GM23338 (cell line): ENCODE measurements around the gene ADGRD1. TPM values are rescaled to one million over a fixed set of nuclear protein-coding genes. Genes with fewer than 3 reads are reported as not detected.

Experiments
- ATAC-seq: fragments of 200-7000 bp; cut with Tn5 transposase; 3 replicates; pipeline ENCODE4 v1.9.1; 2020
- DNase-seq: peaks from one replicate; pipeline ENCODE4 v3.0.0-alpha.2; 2015; ENCODE audit warnings: low spot score
- H2AFZ ChIP-seq: fragments of 200-600 bp; sonication (generic); 2 replicates; pipeline ENCODE4 v1.8.0; 2016; ENCODE audit warnings: antibody characterized with exemption, mild to moderate bottlenecking, moderate library complexity
- H3F3A ChIP-seq: fragments of 200-600 bp; sonication (generic); replicated peaks from 2 replicates; pipeline ENCODE4 v1.8.0; 2017; ENCODE audit warnings: antibody characterized with exemption, mixed run types, low read depth
- H3K27ac ChIP-seq: fragments of 200-600 bp; sonication (generic); 2 replicates; pipeline ENCODE4 v1.6.1; 2016; ENCODE audit warnings: low read depth
- H3K27me3 ChIP-seq: fragments of 200-600 bp; sonication (generic); 2 replicates; pipeline ENCODE4 v1.8.0; 2016; ENCODE audit warnings: mild to moderate bottlenecking, mixed run types, moderate library complexity; ENCODE audit not compliant: insufficient read depth
- H3K36me3 ChIP-seq: fragments of 200-600 bp; sonication (generic); 2 replicates; pipeline ENCODE4 v1.8.0; 2016; ENCODE audit warnings: mild to moderate bottlenecking; ENCODE audit not compliant: insufficient read depth
- H3K4me1 ChIP-seq: fragments of 200-600 bp; sonication (generic); 2 replicates; pipeline ENCODE4 v1.8.0; 2016; ENCODE audit warnings: mild to moderate bottlenecking, moderate library complexity; ENCODE audit not compliant: insufficient read depth
- H3K4me2 ChIP-seq: fragments of 200-600 bp; sonication (generic); 2 replicates; pipeline ENCODE4 v1.7.1; 2017; ENCODE audit warnings: mixed run types
- H3K4me3 ChIP-seq: fragments of 200-600 bp; sonication (generic); 2 replicates; pipeline ENCODE4 v1.6.1; 2016; ENCODE audit warnings: mixed run types
- H3K79me2 ChIP-seq: fragments of 200-600 bp; sonication (generic); replicated peaks from 2 replicates; pipeline ENCODE4 v1.8.0; 2017; ENCODE audit warnings: mild to moderate bottlenecking; ENCODE audit not compliant: insufficient read depth
- H3K9me2 ChIP-seq: fragments of 200-600 bp; sonication (generic); 2 replicates; pipeline ENCODE4 v1.8.0; 2017; ENCODE audit not compliant: insufficient read depth
- H4K20me1 ChIP-seq: fragments of 200-600 bp; sonication (generic); replicated peaks from 2 replicates; pipeline ENCODE4 v1.8.0; 2017; ENCODE audit warnings: mild to moderate bottlenecking; ENCODE audit not compliant: insufficient read depth
- H3K27ac Mint-ChIP-seq: 2 replicates; pipeline ENCODE4 v1.8.0; 2020; ENCODE audit warnings: inconsistent platforms, mild to moderate bottlenecking, moderate library complexity, mixed read lengths
- H3K27me3 Mint-ChIP-seq: 3 replicates; pipeline ENCODE4 v1.8.0; 2022; ENCODE audit warnings: low read depth, mild to moderate bottlenecking, moderate library complexity, mixed read lengths, inconsistent platforms; ENCODE audit not compliant: insufficient read depth, poor library complexity
- H3K36me3 Mint-ChIP-seq: 3 replicates; pipeline ENCODE4 v1.8.0; 2021; ENCODE audit warnings: low read depth, mild to moderate bottlenecking, inconsistent platforms, moderate library complexity, mixed read lengths
- H3K4me1 Mint-ChIP-seq: 3 replicates; pipeline ENCODE4 v1.8.0; 2020; ENCODE audit warnings: mild to moderate bottlenecking, inconsistent platforms, mixed read lengths
- H3K4me3 Mint-ChIP-seq: 3 replicates; pipeline ENCODE4 v1.8.0; 2021; ENCODE audit warnings: moderate library complexity, mild to moderate bottlenecking, inconsistent platforms, mixed read lengths
- H3K9me3 Mint-ChIP-seq: 3 replicates; pipeline ENCODE4 v1.8.0; 2020; ENCODE audit warnings: moderate library complexity, mild to moderate bottlenecking, inconsistent platforms, mixed read lengths
- CREB1 ChIP-seq: fragments of 250-450 bp; sonication (Bioruptor Pico); IDR thresholded peaks from 2 replicates; pipeline ENCODE4 v1.5.0; 2020; ENCODE audit warnings: low read depth, mild to moderate bottlenecking, moderate library complexity
- EZH2phosphoT487 ChIP-seq: fragments of 200-600 bp; sonication (generic); IDR thresholded peaks from one replicate; pipeline ENCODE4 v1.8.1; 2018; ENCODE audit warnings: antibody characterized with exemption; ENCODE audit not compliant: unreplicated experiment
- polyA plus RNA-seq: library from polyadenylated mRNA; unstranded; fragments of >200 nt; fragmentation: Nextera tagmentation; extraction: Ambion mirVana; gene quantifications from 2 replicates; pipeline ENCODE4 v1.2.1, GENCODE V29; 2016
- total RNA-seq: library from RNA; depleted of rRNA; stranded (reverse); fragments of >200 nt; shearing (Covaris generic); gene quantifications from 2 replicates; pipeline ENCODE4 v1.2.3, GENCODE V29; 2014
- TF ChIP-seq, protein P1 (sequence below): IDR thresholded peaks from 2 replicates; pipeline ENCODE4 v1.6.1; 2016; ENCODE audit warnings: antibody characterized with exemption
- TF ChIP-seq, protein P2 (sequence below): fragments of 250-450 bp; sonication (Bioruptor Pico); IDR thresholded peaks from 2 replicates; pipeline ENCODE4 v1.5.0; 2020; ENCODE audit warnings: mild to moderate bottlenecking, moderate library complexity
- TF ChIP-seq, protein P3 (sequence below), 2 experiments: fragments of 200-600 bp in 1 of 2; sonication (generic) in 1 of 2; conservative IDR thresholded peaks; 2 replicates each; pipeline versions ENCODE4 v1.5.1 to v1.6.1; 2016 to 2017; ENCODE audit warnings: antibody characterized with exemption in 2 of 2, low read depth in 2 of 2, mild to moderate bottlenecking in 2 of 2, moderate library complexity in 1 of 2

The ADGRD1 gene
- total and polyA plus RNA-seq, 2 experiments from 2014 or later: 1.4 TPM; not detected in 1

DNA sequence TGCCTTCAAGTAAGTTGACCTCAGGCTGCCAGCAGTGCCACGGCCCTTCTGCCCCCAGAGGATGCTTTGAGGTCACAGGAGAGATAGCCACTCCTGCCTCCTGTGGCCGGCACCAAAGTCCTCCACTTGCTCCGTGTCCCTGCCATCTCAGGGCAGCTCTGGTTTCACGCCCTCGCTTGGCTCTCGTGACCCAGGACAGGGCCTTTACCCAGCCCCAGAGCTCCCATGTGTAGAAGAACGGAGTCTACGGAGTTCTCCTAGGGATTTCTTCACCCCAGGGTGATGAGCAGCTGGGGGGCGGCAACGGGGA is 178.1 kb downstream of the ADGRD1 start (continued):
- TF ChIP-seq, protein P1, sequence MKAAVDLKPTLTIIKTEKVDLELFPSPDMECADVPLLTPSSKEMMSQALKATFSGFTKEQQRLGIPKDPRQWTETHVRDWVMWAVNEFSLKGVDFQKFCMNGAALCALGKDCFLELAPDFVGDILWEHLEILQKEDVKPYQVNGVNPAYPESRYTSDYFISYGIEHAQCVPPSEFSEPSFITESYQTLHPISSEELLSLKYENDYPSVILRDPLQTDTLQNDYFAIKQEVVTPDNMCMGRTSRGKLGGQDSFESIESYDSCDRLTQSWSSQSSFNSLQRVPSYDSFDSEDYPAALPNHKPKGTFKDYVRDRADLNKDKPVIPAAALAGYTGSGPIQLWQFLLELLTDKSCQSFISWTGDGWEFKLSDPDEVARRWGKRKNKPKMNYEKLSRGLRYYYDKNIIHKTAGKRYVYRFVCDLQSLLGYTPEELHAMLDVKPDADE: no peak
- TF ChIP-seq EZH2phosphoT487: no peak
- TF ChIP-seq CREB1 (CRISPR knock-in tag): no peak
- TF ChIP-seq, protein P2, sequence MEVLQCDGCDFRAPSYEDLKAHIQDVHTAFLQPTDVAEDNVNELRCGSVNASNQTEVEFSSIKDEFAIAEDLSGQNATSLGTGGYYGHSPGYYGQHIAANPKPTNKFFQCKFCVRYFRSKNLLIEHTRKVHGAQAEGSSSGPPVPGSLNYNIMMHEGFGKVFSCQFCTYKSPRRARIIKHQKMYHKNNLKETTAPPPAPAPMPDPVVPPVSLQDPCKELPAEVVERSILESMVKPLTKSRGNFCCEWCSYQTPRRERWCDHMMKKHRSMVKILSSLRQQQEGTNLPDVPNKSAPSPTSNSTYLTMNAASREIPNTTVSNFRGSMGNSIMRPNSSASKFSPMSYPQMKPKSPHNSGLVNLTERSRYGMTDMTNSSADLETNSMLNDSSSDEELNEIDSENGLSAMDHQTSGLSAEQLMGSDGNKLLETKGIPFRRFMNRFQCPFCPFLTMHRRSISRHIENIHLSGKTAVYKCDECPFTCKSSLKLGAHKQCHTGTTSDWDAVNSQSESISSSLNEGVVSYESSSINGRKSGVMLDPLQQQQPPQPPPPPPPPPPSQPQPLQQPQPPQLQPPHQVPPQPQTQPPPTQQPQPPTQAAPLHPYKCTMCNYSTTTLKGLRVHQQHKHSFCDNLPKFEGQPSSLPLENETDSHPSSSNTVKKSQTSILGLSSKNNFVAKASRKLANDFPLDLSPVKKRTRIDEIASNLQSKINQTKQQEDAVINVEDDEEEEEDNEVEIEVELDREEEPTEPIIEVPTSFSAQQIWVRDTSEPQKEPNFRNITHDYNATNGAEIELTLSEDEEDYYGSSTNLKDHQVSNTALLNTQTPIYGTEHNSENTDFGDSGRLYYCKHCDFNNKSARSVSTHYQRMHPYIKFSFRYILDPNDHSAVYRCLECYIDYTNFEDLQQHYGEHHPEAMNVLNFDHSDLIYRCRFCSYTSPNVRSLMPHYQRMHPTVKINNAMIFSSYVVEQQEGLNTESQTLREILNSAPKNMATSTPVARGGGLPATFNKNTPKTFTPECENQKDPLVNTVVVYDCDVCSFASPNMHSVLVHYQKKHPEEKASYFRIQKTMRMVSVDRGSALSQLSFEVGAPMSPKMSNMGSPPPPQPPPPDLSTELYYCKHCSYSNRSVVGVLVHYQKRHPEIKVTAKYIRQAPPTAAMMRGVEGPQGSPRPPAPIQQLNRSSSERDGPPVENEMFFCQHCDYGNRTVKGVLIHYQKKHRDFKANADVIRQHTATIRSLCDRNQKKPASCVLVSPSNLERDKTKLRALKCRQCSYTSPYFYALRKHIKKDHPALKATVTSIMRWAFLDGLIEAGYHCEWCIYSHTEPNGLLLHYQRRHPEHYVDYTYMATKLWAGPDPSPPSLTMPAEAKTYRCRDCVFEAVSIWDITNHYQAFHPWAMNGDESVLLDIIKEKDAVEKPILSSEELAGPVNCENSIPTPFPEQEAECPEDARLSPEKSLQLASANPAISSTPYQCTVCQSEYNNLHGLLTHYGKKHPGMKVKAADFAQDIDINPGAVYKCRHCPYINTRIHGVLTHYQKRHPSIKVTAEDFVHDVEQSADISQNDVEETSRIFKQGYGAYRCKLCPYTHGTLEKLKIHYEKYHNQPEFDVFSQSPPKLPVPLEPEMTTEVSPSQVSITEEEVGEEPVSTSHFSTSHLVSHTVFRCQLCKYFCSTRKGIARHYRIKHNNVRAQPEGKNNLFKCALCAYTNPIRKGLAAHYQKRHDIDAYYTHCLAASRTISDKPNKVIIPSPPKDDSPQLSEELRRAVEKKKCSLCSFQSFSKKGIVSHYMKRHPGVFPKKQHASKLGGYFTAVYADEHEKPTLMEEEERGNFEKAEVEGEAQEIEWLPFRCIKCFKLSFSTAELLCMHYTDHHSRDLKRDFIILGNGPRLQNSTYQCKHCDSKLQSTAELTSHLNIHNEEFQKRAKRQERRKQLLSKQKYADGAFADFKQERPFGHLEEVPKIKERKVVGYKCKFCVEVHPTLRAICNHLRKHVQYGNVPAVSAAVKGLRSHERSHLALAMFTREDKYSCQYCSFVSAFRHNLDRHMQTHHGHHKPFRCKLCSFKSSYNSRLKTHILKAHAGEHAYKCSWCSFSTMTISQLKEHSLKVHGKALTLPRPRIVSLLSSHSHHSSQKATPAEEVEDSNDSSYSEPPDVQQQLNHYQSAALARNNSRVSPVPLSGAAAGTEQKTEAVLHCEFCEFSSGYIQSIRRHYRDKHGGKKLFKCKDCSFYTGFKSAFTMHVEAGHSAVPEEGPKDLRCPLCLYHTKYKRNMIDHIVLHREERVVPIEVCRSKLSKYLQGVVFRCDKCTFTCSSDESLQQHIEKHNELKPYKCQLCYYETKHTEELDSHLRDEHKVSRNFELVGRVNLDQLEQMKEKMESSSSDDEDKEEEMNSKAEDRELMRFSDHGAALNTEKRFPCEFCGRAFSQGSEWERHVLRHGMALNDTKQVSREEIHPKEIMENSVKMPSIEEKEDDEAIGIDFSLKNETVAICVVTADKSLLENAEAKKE (CRISPR knock-in tag): no peak

DNA sequence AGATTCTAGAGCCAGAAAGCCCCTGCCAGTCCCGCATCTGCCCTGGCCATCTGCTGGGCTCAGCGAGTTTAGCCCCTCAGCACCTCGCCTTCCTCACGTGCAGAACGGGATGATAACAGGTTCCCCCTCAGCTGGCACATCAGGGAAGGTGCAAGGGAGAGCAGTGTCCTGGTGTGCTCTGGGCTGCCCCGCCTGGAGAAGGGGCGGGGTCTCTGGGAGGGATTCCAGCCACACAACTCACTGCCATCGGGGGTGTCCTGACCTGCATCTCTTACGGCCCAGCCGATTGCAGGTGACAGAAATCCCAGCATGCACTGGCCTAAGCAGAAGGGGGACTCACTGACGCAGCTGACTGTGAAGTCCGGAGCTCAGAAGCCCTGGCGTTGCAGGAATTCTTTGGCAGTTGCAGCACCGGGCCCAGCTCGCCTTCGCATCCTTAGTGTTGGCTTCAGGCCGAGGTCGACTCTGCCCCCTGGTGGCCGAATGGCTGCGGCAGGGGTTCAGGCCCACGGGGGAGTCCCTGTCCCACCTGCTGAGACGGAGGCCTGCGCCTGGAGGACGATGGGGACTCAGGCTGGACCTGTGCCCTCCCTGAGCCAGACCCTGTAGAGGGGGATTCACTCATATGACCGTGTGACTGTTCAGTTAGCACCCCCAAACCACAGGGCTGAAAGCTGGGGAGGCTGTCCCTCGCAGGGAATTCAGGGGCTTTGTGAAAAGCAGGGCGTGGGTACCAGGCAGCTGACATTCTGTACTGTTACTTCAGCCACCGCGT is 178.6 kb downstream of the ADGRD1 start:
- peak overlapping the region; percentile 86; the same call in 1 of the 2 replicates for H2AFZ ChIP-seq
- no peaks in the 10 kb centered on the region for H3K79me2 ChIP-seq
- no peaks in the 10 kb centered on the region for H3K4me1 ChIP-seq
- H3K4me3 ChIP-seq: peak overlapping the region; percentile 41; the same call in 1 of the 2 replicates
- DNase-seq (peak; percentile 92), ATAC-seq (peak; percentile 93)
- TF ChIP-seq CREB1 (CRISPR knock-in tag): 0 out of 2 replicates have a peak, but pooled peaks have one; percentile 5
- TF ChIP-seq, protein P1: no peak
- TF ChIP-seq, protein P3, sequence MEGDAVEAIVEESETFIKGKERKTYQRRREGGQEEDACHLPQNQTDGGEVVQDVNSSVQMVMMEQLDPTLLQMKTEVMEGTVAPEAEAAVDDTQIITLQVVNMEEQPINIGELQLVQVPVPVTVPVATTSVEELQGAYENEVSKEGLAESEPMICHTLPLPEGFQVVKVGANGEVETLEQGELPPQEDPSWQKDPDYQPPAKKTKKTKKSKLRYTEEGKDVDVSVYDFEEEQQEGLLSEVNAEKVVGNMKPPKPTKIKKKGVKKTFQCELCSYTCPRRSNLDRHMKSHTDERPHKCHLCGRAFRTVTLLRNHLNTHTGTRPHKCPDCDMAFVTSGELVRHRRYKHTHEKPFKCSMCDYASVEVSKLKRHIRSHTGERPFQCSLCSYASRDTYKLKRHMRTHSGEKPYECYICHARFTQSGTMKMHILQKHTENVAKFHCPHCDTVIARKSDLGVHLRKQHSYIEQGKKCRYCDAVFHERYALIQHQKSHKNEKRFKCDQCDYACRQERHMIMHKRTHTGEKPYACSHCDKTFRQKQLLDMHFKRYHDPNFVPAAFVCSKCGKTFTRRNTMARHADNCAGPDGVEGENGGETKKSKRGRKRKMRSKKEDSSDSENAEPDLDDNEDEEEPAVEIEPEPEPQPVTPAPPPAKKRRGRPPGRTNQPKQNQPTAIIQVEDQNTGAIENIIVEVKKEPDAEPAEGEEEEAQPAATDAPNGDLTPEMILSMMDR (conservative IDR thresholded peaks at IDR 0.05; ENCODE audit: low read depth in 2 of 2): peak; percentile 85 to 88
- H3K27me3 ChIP-seq: no peaks in the 10 kb centered on the region
- Mint-ChIP-seq H3K27me3 (peaks cover 2% of the 10 kb centered on the region), H3K9me3 (0 out of 3 replicates have a peak, but pooled peaks cover 3% of the 10 kb centered on the region), H3K4me3 (peak overlapping the region; percentile 45; the same call in 2 of the 3 replicates), H3K36me3 (no peaks in the 10 kb centered on the region), H3K4me1 (no peaks in the 10 kb centered on the region; the same call in 2 of the 3 replicates), H3K27ac (no peak overlapping the region)
- H3K27ac ChIP-seq: no peak overlapping the region
- H4K20me1 ChIP-seq: no peaks in the 10 kb centered on the region
- no peaks in the 10 kb centered on the region for H3K36me3 ChIP-seq
- no peaks in the 10 kb centered on the region for H3F3A ChIP-seq
- peak overlapping the region; percentile 69 for H3K4me2 ChIP-seq
- H3K9me2 ChIP-seq: no peaks in the 10 kb centered on the region
